Measurements from ENCODE around the gene ZKSCAN3. TPM values are rescaled to one million over a fixed set of nuclear protein-coding genes. Genes with fewer than 3 reads are reported as not detected.

The ZKSCAN3 gene
- polyA plus RNA-seq, 3 donors: 0.36 to 1.7 (median 1.6) TPM

DNA sequence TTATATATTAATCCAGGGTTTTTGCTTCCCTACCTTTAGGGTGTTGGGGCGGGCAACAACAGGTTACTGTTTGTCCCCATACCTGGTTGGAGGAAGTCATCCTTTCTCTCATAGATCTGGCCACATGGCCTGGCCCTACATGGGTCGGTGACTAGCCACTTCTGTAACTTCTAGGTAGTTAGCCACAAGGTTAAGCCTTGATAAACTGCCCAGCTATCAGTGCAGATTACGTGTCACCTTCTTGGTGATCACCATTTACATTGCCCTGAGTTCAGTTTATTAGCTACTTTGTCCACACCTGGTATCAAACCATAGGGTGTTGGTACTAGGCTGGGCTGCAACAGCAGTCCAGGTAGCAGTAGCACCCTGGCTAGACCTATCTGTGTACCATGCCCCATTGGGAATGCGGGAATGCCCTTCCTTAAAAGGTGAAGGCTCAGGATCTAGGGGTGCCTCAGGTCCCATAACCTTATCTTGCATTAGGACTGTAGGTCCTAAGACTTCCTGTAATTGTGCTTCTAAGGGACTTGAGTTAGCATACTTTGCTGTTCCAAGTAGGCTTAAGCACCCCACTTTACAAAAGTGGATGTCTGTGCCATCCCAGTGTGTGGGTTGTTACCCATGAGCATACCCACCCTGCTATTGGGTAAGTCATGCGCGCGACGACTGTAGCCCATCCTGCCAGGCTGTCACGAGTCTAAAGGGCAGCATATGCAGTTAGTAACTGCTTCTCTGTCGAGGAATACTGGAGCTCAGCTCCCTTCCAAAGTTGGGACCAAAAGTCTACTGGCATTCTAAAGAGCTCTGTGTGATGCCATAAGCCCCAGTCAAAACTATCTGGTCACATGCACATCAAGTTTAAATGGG is 5.2 kb downstream of the ZKSCAN3 start:
- H3K27ac Mint-ChIP-seq: peak overlapping the region; percentile 92 to 98 (median 95)
- no peak for DNase-seq
- H3K27ac ChIP-seq (ENCODE audit: low read depth in 1 of 2, low read length in 2 of 2): peak overlapping the region; percentile 58 to 92
- peak overlapping the region in 2 of 3 experiments; percentile 98 for H3K4me3 ChIP-seq (replicated peaks in 1 of 3; ENCODE audit: low read depth in 2 of 3, low read length in 3 of 3)
- H3K9me3 ChIP-seq (replicated peaks in 1 of 2; ENCODE audit: control insufficient read depth in 1 of 2, insufficient read depth in 1 of 2, low read length in 2 of 2): no peaks in the 10 kb centered on the region
- H3K27me3 Mint-ChIP-seq (ENCODE audit: low read depth in 3 of 3): peaks cover 0 to 1% (median 0%) of the 10 kb centered on the region in 3 donors
- H3K9me3 Mint-ChIP-seq: no peaks in the 10 kb centered on the region
- H4K20me1 ChIP-seq (ENCODE audit: insufficient read depth, low read length): no peaks in the 10 kb centered on the region
- peak overlapping the region; percentile 95 to 99 for H3K4me3 Mint-ChIP-seq
- peaks cover 39% of the 10 kb centered on the region for H3K79me2 ChIP-seq (ENCODE audit: insufficient read depth, low read length)
- intact Hi-C loops (cut with micrococcal nuclease): loop anchor here in 1 of 2 donors (10.0 kb wide), 1 partner anchor 210 kb away; the partner anchor contains the start of gene ZKSCAN8
- H3K4me2 ChIP-seq (replicated peaks; ENCODE audit: extremely low read depth, low read length, poor library complexity, severe bottlenecking): peak overlapping the region; percentile 88
- peaks cover 27 to 35% of the 10 kb centered on the region in 2 donors for H3K4me1 ChIP-seq (ENCODE audit: control insufficient read depth in 1 of 2, insufficient read depth in 2 of 2, low read length in 2 of 2)
- TF ChIP-seq, protein P1, sequence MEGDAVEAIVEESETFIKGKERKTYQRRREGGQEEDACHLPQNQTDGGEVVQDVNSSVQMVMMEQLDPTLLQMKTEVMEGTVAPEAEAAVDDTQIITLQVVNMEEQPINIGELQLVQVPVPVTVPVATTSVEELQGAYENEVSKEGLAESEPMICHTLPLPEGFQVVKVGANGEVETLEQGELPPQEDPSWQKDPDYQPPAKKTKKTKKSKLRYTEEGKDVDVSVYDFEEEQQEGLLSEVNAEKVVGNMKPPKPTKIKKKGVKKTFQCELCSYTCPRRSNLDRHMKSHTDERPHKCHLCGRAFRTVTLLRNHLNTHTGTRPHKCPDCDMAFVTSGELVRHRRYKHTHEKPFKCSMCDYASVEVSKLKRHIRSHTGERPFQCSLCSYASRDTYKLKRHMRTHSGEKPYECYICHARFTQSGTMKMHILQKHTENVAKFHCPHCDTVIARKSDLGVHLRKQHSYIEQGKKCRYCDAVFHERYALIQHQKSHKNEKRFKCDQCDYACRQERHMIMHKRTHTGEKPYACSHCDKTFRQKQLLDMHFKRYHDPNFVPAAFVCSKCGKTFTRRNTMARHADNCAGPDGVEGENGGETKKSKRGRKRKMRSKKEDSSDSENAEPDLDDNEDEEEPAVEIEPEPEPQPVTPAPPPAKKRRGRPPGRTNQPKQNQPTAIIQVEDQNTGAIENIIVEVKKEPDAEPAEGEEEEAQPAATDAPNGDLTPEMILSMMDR (IDR thresholded peaks at IDR 0.05): no peak
- H3K27me3 ChIP-seq (ENCODE audit: control insufficient read depth in 2 of 2, insufficient read depth in 2 of 2, low read length in 2 of 2): no peaks in the 10 kb centered on the region
- H3K4me1 Mint-ChIP-seq: peaks cover 38% of the 10 kb centered on the region
- no peaks in the 10 kb centered on the region for H3K36me3 ChIP-seq (replicated peaks in 1 of 2; ENCODE audit: control insufficient read depth in 1 of 2, insufficient read depth in 2 of 2, low read length in 2 of 2)
- peak overlapping the region; percentile 69 for H3K9ac ChIP-seq (ENCODE audit: insufficient read depth, low read length, poor library complexity, severe bottlenecking)
- H2AFZ ChIP-seq (ENCODE audit: insufficient read depth, low read depth, low read length, poor library complexity, severe bottlenecking): peak overlapping the region; percentile 96
- peaks cover 5 to 10% of the 10 kb centered on the region in 2 donors for H3K36me3 Mint-ChIP-seq
- 87% methylated on average over 10 of the region's 10 CpGs for WGBS (ENCODE audit: insufficient coverage)

- H3K79me2 ChIP-seq (ENCODE audit: insufficient read depth, low read length): peaks cover 29% of the 10 kb centered on the region
- intact Hi-C loops (cut with micrococcal nuclease): loop anchor here in 1 of 2 donors (10.0 kb wide), 1 partner anchor 211 kb away; the partner anchor contains the start of gene ZKSCAN8
Observed at GRCh38 chr6:28355743-28356665, 6.3 kb downstream of the ZKSCAN3 start.

More at GRCh38 chr6:28355743-28356665, 6.3 kb downstream of the ZKSCAN3 start:
- Mint-ChIP-seq H3K4me1 (peaks cover 28% of the 10 kb centered on the region), H3K9me3 (no peaks in the 10 kb centered on the region), H3K36me3 (peaks cover 5 to 11% of the 10 kb centered on the region in 2 donors), H3K27ac (peak overlapping the region; percentile 92 to 98 (median 95)), H3K4me3 (peak overlapping the region; percentile 95 to 99), H3K27me3 (ENCODE audit: low read depth in 3 of 3) (peaks cover 0 to 1% (median 0%) of the 10 kb centered on the region in 3 donors)
- Histone ChIP-seq H3K4me2 (replicated peaks; ENCODE audit: extremely low read depth, low read length, poor library complexity, severe bottlenecking) (peak overlapping the region; percentile 88), H4K20me1 (ENCODE audit: insufficient read depth, low read length) (no peaks in the 10 kb centered on the region), H3K9me3 (replicated peaks in 1 of 2; ENCODE audit: control insufficient read depth in 1 of 2, insufficient read depth in 1 of 2, low read length in 2 of 2) (no peaks in the 10 kb centered on the region), H2AFZ (ENCODE audit: insufficient read depth, low read depth, low read length, poor library complexity, severe bottlenecking) (peak overlapping the region; percentile 96), H3K36me3 (replicated peaks in 1 of 2; ENCODE audit: control insufficient read depth in 1 of 2, insufficient read depth in 2 of 2, low read length in 2 of 2) (no peaks in the 10 kb centered on the region), H3K4me1 (ENCODE audit: control insufficient read depth in 1 of 2, insufficient read depth in 2 of 2, low read length in 2 of 2) (peaks cover 18 to 24% of the 10 kb centered on the region in 2 donors), H3K4me3 (replicated peaks in 1 of 3; ENCODE audit: low read depth in 2 of 3, low read length in 3 of 3) (peak overlapping the region; percentile 75 to 98 (median 98)), H3K9ac (ENCODE audit: insufficient read depth, low read length, poor library complexity, severe bottlenecking) (peak overlapping the region; percentile 69), H3K27me3 (ENCODE audit: control insufficient read depth in 2 of 2, insufficient read depth in 2 of 2, low read length in 2 of 2) (no peaks in the 10 kb centered on the region), H3K27ac (ENCODE audit: low read depth in 1 of 2, low read length in 2 of 2) (peak overlapping the region; percentile 58 to 92)
- peak; percentile 67 to 80 (median 76) for DNase-seq
- 5% methylated on average over 16 of the region's 19 CpGs for WGBS (ENCODE audit: insufficient coverage)
- TF ChIP-seq, protein P1 (IDR thresholded peaks at IDR 0.05): peak; percentile 85
